ENCODE results near the gene FETUB. TPM values are rescaled to one million over a fixed set of nuclear protein-coding genes. Genes with fewer than 3 reads are reported as not detected.

Gene FETUB, protein sequence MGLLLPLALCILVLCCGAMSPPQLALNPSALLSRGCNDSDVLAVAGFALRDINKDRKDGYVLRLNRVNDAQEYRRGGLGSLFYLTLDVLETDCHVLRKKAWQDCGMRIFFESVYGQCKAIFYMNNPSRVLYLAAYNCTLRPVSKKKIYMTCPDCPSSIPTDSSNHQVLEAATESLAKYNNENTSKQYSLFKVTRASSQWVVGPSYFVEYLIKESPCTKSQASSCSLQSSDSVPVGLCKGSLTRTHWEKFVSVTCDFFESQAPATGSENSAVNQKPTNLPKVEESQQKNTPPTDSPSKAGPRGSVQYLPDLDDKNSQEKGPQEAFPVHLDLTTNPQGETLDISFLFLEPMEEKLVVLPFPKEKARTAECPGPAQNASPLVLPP
- not detected in 2 replicates for total RNA-seq (2021)
- Bru-seq, nascent RNA, result not detected
- BruChase-seq, experiment 1, labeled RNA remaining after a 2-hour chase, result not detected
- BruChase-seq, experiment 2, labeled RNA remaining after a 6-hour chase, result not detected
- long read RNA-seq, result 0 reads

DNA sequence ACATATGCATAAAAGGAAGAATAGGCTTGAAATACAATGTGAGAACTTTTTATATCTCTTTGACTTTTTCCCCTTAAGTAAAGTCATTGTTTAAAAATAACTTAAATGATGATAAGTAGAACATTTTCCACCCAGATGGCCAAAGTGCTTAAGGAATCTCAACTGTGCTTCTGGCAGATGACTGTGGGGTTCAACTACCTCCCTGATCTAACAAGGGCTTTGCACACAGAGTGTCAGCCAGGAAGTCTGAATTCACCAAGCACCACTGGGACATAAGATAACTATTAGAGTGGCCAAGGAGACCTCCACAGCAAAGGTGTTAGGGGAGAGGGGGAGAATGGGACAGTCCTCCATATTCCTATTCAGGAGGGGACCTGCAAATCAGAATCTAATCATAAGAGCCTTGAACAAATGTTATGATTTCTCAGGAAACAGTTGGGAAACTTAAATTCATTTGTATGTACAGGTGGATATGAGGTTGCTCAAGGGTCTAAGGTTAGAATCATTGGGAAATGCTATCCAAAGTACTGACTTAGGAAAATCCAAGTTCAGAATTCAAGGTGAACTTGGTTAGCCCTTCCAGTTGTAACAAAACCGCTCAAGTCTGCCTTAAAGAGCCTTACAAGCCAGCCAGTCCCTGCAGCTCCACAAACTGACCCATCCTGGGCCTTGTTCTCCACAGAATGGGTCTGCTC, at the start of gene FETUB:
Gene FETUB, plus strand, starts transcription at position 622 of the 695 bp plus-strand sequence. Its CDS starts 62 bp downstream, at position 684.
- H3K27me3 ChIP-seq (ENCODE audit: insufficient read depth, low read depth), result no peaks in the 10 kb centered on the region
- H3K27ac ChIP-seq, result no peak within 1 kb of the TSS
- H3K9me2 ChIP-seq (ENCODE audit: insufficient read depth), result no peaks in the 10 kb centered on the region
- POLR2A ChIA-PET (ENCODE audit: unreplicated experiment), result no interaction called here
- no peaks in the 10 kb centered on the region for H4K20me1 ChIP-seq (ENCODE audit: insufficient read depth)
- no TSS peak for BruUV-seq (replicated peaks)
- CTCF ChIA-PET, result no interaction called here
- H3K4me3 ChIP-seq, result no peak within 1 kb of the TSS
- H3F3A ChIP-seq (ENCODE audit: insufficient read depth, low read depth), result peaks cover 12% of the 10 kb centered on the region; the same call in 1 of the 2 replicates
- H3K9me3 ChIP-seq (ENCODE audit: insufficient read depth, low read depth), result no peaks in the 10 kb centered on the region
- intact Hi-C loops (cut with micrococcal nuclease; ENCODE audit: unreplicated experiment), result no loop called here
- H3K36me3 ChIP-seq (ENCODE audit: low read depth), result no peaks in the 10 kb centered on the region
- H2AFZ ChIP-seq, result 0 out of 2 replicates have a peak within 1 kb of the TSS, but pooled peaks have one; percentile 8
- H3K4me1 ChIP-seq (replicated peaks; ENCODE audit: insufficient read depth), result peaks cover 21% of the 10 kb centered on the region
- TF ChIP-seq EZH2 (IDR thresholded peaks at IDR 0.05; ENCODE audit: low read depth), result no peak
- TF ChIP-seq, protein P1, sequence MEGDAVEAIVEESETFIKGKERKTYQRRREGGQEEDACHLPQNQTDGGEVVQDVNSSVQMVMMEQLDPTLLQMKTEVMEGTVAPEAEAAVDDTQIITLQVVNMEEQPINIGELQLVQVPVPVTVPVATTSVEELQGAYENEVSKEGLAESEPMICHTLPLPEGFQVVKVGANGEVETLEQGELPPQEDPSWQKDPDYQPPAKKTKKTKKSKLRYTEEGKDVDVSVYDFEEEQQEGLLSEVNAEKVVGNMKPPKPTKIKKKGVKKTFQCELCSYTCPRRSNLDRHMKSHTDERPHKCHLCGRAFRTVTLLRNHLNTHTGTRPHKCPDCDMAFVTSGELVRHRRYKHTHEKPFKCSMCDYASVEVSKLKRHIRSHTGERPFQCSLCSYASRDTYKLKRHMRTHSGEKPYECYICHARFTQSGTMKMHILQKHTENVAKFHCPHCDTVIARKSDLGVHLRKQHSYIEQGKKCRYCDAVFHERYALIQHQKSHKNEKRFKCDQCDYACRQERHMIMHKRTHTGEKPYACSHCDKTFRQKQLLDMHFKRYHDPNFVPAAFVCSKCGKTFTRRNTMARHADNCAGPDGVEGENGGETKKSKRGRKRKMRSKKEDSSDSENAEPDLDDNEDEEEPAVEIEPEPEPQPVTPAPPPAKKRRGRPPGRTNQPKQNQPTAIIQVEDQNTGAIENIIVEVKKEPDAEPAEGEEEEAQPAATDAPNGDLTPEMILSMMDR (conservative IDR thresholded peaks at IDR 0.05), result no peak
- peak within 1 kb of the TSS; percentile 26 for H3K4me2 ChIP-seq
- H3K79me2 ChIP-seq (ENCODE audit: low read depth), result no peaks in the 10 kb centered on the region
- no peak for DNase-seq

DNA sequence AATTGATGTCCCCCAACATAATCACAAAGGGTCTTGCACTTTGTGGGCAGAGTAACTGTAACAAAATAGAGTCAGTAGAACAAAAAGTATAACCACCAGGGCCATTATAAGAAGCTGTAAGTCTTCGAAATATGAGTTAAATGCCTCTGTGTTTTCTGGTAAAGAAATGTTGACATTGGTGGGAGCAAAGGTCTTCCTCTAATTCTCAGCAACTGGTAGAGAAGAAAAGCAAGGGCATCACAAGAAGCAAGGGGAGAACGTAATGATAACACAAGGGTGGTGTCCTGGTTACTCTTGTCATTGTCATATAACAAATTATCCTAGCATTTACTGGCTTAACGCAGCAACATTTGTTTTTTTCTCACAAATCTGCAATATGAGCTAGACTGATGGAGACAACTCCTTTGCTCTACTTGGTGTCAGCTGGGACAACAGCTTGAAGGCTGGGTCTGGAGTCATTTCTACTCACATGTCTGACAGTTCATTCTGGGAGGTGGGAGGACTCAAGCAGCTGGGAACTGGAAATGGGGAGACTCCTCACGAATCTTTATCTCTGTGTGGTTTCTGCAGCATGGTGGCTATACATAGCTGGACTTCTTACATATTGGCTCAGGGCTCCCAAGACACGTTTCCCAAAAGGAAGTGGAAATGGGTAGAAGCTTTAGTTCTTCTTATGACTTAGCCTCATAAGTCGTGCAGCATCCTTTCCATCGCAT, 49.5 kb upstream of the FETUB start:
- no peaks in the 10 kb centered on the region for H3K79me2 ChIP-seq (ENCODE audit: low read depth)
- H3K4me2 ChIP-seq, result peak overlapping the region; percentile 57
- H3K9me2 ChIP-seq (ENCODE audit: insufficient read depth), result no peaks in the 10 kb centered on the region
- H3F3A ChIP-seq (ENCODE audit: insufficient read depth, low read depth), result peaks cover 41% of the 10 kb centered on the region
- TF ChIP-seq, protein P1 (conservative IDR thresholded peaks at IDR 0.05), result no peak
- no peak for TF ChIP-seq EZH2 (IDR thresholded peaks at IDR 0.05; ENCODE audit: low read depth)
- DNase-seq, result no peak
- no peak overlapping the region for H2AFZ ChIP-seq
- no peak overlapping the region for H3K4me3 ChIP-seq
- peaks cover 40% of the 10 kb centered on the region for H3K4me1 ChIP-seq (replicated peaks; ENCODE audit: insufficient read depth)
- POLR2A ChIA-PET (ENCODE audit: unreplicated experiment), result interaction anchor here (0.6 to 0.8 kb wide), 7 partner anchors 14 to 192 kb away, joined by 3 to 34 read pairs (median 4); partner anchors contain the start of gene DNAJB11
- H4K20me1 ChIP-seq (ENCODE audit: insufficient read depth), result no peaks in the 10 kb centered on the region
- H3K9me3 ChIP-seq (ENCODE audit: insufficient read depth, low read depth), result no peaks in the 10 kb centered on the region
- CTCF ChIA-PET, result interaction anchor here (0.6 to 2.0 kb wide), 4 partner anchors 19 to 314 kb away, joined by 3 to 10 read pairs (median 3); no protein-coding TSS in a partner anchor
- H3K36me3 ChIP-seq (ENCODE audit: low read depth), result peaks cover 4% of the 10 kb centered on the region; the same call in 1 of the 2 replicates
- BruUV-seq (replicated peaks), result no TSS peak
- H3K27me3 ChIP-seq (ENCODE audit: insufficient read depth, low read depth), result no peaks in the 10 kb centered on the region
- intact Hi-C loops (cut with micrococcal nuclease; ENCODE audit: unreplicated experiment), result loop anchor here (1.0 kb wide), 3 partner anchors 20 to 481 kb away; partner anchors contain the start of genes DNAJB11 and ETV5
- H3K27ac ChIP-seq, result peak overlapping the region; percentile 87

DNA sequence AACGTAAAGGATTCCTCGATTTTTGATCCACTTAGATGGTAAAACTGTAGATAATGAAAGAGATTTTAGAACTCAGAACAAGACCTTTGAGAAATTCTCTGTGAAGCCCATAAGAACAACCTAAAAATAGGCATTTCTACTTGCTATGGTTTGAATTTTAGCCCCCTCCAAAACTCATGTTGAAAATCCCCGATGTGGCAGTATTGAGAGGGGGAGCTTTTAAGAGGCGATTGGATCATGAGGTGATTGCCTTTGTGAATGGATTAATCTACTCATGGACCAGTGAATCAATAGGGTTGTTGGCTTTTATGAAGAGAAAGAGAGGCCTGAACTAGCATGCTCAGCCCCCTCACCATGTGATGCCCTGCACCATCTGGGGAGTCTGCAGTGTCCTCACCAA, 47.5 kb upstream of the FETUB start:
- TF ChIP-seq, protein P1 (conservative IDR thresholded peaks at IDR 0.05), result no peak
- TF ChIP-seq EZH2 (IDR thresholded peaks at IDR 0.05; ENCODE audit: low read depth), result no peak

More for the DNA sequence above, 47.5 kb upstream of the FETUB start:
- CTCF ChIA-PET, result no interaction called here
- intact Hi-C loops (cut with micrococcal nuclease; ENCODE audit: unreplicated experiment), result no loop called here
- H3K9me2 ChIP-seq (ENCODE audit: insufficient read depth), result no peaks in the 10 kb centered on the region
- no peak for DNase-seq
- no peaks in the 10 kb centered on the region for H3K27me3 ChIP-seq (ENCODE audit: insufficient read depth, low read depth)
- H3K4me1 ChIP-seq (replicated peaks; ENCODE audit: insufficient read depth), result peaks cover 43% of the 10 kb centered on the region
- H4K20me1 ChIP-seq (ENCODE audit: insufficient read depth), result no peaks in the 10 kb centered on the region
- H3K27ac ChIP-seq, result no peak overlapping the region
- no TSS peak for BruUV-seq (replicated peaks)
- POLR2A ChIA-PET (ENCODE audit: unreplicated experiment), result no interaction called here
- H3F3A ChIP-seq (ENCODE audit: insufficient read depth, low read depth), result peaks cover 35% of the 10 kb centered on the region
- H3K4me3 ChIP-seq, result no peak overlapping the region
- H3K79me2 ChIP-seq (ENCODE audit: low read depth), result no peaks in the 10 kb centered on the region
- H2AFZ ChIP-seq, result no peak overlapping the region
- no peaks in the 10 kb centered on the region for H3K9me3 ChIP-seq (ENCODE audit: insufficient read depth, low read depth)
- no peak overlapping the region for H3K4me2 ChIP-seq
- H3K36me3 ChIP-seq (ENCODE audit: low read depth), result no peaks in the 10 kb centered on the region

Measured in PC-9 (cell line).